A549 (cell line): ENCODE data around the gene EP400. TPM values are rescaled to one million over a fixed set of nuclear protein-coding genes. Genes with fewer than 3 reads are reported as not detected.

ENCODE experiments used
- ATAC-seq, 2 experiments: fragments of 200-7000 bp in 1 of 2; fragments of >200 bp in 1 of 2; cut with Nextera tagmentation in 1 of 2; cut with Tn5 transposase in 1 of 2; 3 replicates each; pipeline versions ENCODE4 v1.8.0 to v1.9.1; 2018 to 2020; ENCODE audit warnings: mild to moderate bottlenecking in 1 of 2, moderate library complexity in 1 of 2
- CTCF ChIA-PET: fragments of 300-600 bp; sonication (Branson Sonifier 250); formaldehyde crosslinking; extraction: SDS; loops from one replicate; lab custom pipeline; 2021; ENCODE audit warnings: antibody characterized with exemption, inconsistent platforms; lab: Yijun Ruan, JAX
- POLR2A ChIA-PET: fragments of 350-600 bp; formaldehyde crosslinking; extraction: SDS; loops from one replicate; lab custom pipeline; 2021; ENCODE audit warnings: antibody characterized with exemption, inconsistent platforms; lab: Yijun Ruan, JAX
- DNase-seq, 2 experiments: peaks; one replicate each; pipeline versions ENCODE4 v3.0.0 to v3.0.0-alpha.2; 2011 to 2016; ENCODE audit warnings: low read depth in 1 of 2, low spot score in 1 of 2
- FAIRE-seq: peaks from 2 replicates; lab custom pipeline; 2011; peaks lifted over from hg19 to GRCh38; lab: Jason Lieb, UNC
- H3K27ac ChIP-seq, 2 experiments: fragments of >200 bp; sonication (Bioruptor Twin); formaldehyde crosslinking; 3 replicates each; pipeline ENCODE4 v1.5.1; 2016 to 2017
- H3K4me1 ChIP-seq: fragments of >200 bp; sonication (Bioruptor Twin); formaldehyde crosslinking; 3 replicates; pipeline ENCODE4 v1.6.1; 2016
- H3K4me2 ChIP-seq: fragments of >200 bp; sonication (Bioruptor Twin); formaldehyde crosslinking; 3 replicates; pipeline ENCODE4 v1.6.1; 2016
- H3K4me3 ChIP-seq: fragments of >200 bp; sonication (Bioruptor Twin); formaldehyde crosslinking; 3 replicates; pipeline ENCODE4 v1.5.1; 2016
- H3K9me3 ChIP-seq: fragments of >200 bp; sonication (Bioruptor Twin); formaldehyde crosslinking; 3 replicates; pipeline ENCODE4 v1.6.1; 2016
- ATOH8 ChIP-seq: fragments of 250-450 bp; sonication (Bioruptor Pico); IDR thresholded peaks from 2 replicates; pipeline ENCODE4 v1.5.0; 2020; ENCODE audit warnings: low read depth, mild to moderate bottlenecking, moderate library complexity
- CBX2 ChIP-seq: fragments of 200-600 bp; sonication (generic); IDR thresholded peaks from 2 replicates; pipeline ENCODE4 v1.6.1; 2016; ENCODE audit warnings: low read depth, mild to moderate bottlenecking, borderline replicate concordance
- CBX8 ChIP-seq: fragments of 200-600 bp; sonication (generic); IDR thresholded peaks from 2 replicates; pipeline ENCODE4 v1.6.1; 2016
- CEBPB ChIP-seq, 2 experiments: fragments of >200 bp in 1 of 2; sonication (Bioruptor Twin) in 1 of 2; formaldehyde crosslinking in 1 of 2; IDR thresholded peaks; 2 replicates each; pipeline ENCODE4 v1.6.1; 2012 to 2016
- CHD2 ChIP-seq: fragments of 150-350 bp; IDR thresholded peaks from 2 replicates; pipeline ENCODE4 v1.6.1; 2014; ENCODE audit warnings: low read length; ENCODE audit not compliant: partially characterized antibody
- EHMT2 ChIP-seq: fragments of 200-600 bp; sonication (generic); IDR thresholded peaks from 2 replicates; pipeline ENCODE4 v1.6.1; 2016; ENCODE audit warnings: antibody characterized with exemption, low read depth, mild to moderate bottlenecking, moderate library complexity
- ELK1 ChIP-seq: fragments of 150-350 bp; IDR thresholded peaks from 2 replicates; pipeline ENCODE4 v1.6.1; 2014; ENCODE audit warnings: low read depth, mild to moderate bottlenecking, low read length
- EP300 ChIP-seq, 2 experiments: fragments of >200 bp; sonication (Bioruptor Twin); formaldehyde crosslinking; IDR thresholded peaks; 2 replicates in 1 of 2; 3 replicates in 1 of 2; pipeline ENCODE4 v1.6.1; 2016 to 2017
- FOSB ChIP-seq: fragments of 250-450 bp; sonication (Bioruptor Pico); IDR thresholded peaks from 2 replicates; pipeline ENCODE4 v1.5.0; 2020; ENCODE audit warnings: mild to moderate bottlenecking, moderate library complexity
- FOXS1 ChIP-seq: fragments of 250-450 bp; sonication (Bioruptor Pico); IDR thresholded peaks from 2 replicates; pipeline ENCODE4 v1.5.0; 2020; ENCODE audit warnings: mild to moderate bottlenecking, moderate library complexity
- GATA3 ChIP-seq: IDR thresholded peaks from 2 replicates; pipeline ENCODE4 v1.6.1; 2012; ENCODE audit warnings: borderline replicate concordance
- HEYL ChIP-seq: fragments of 250-450 bp; sonication (Bioruptor Pico); IDR thresholded peaks from 2 replicates; pipeline ENCODE4 v1.8.0; 2021; ENCODE audit warnings: mild to moderate bottlenecking, moderate library complexity
- HMGXB4 ChIP-seq: fragments of 250-450 bp; sonication (Bioruptor Pico); IDR thresholded peaks from 2 replicates; pipeline ENCODE4 v1.5.0; 2021; ENCODE audit warnings: mild to moderate bottlenecking, moderate library complexity, borderline replicate concordance
- JUN ChIP-seq, 2 experiments: fragments of >200 bp; sonication (Bioruptor Twin); formaldehyde crosslinking; IDR thresholded peaks; 2 replicates in 1 of 2; 3 replicates in 1 of 2; pipeline ENCODE4 v1.6.1; 2016 to 2017
- NFE2L2 ChIP-seq: fragments of 150-350 bp; conservative IDR thresholded peaks from 2 replicates; pipeline ENCODE4 v1.6.1; 2014; ENCODE audit warnings: low read length
- REST ChIP-seq: fragments of 200-600 bp; sonication (generic); IDR thresholded peaks from 2 replicates; pipeline ENCODE4 v1.6.1; 2016; ENCODE audit warnings: antibody characterized with exemption, mild to moderate bottlenecking, moderate library complexity
- SREBF2 ChIP-seq: fragments of 450-650 bp; IDR thresholded peaks from 2 replicates; pipeline ENCODE4 v1.6.1; 2014; ENCODE audit warnings: mild to moderate bottlenecking, moderate library complexity
- ZC3H11A ChIP-seq: fragments of 450-650 bp; IDR thresholded peaks from 2 replicates; pipeline ENCODE4 v1.6.1; 2014; ENCODE audit warnings: antibody characterized with exemption, mild to moderate bottlenecking
- ZSCAN20 ChIP-seq: fragments of 250-450 bp; sonication (Bioruptor Pico); IDR thresholded peaks from 2 replicates; pipeline ENCODE4 v1.8.0; 2022; ENCODE audit warnings: mild to moderate bottlenecking, moderate library complexity
- WGBS: methylation state at CpG from one replicate; pipeline ENCODE4 v1.1.6; 2017; ENCODE audit errors: missing lambda C conversion rate; 5-methylcytosine and 5-hydroxymethylcytosine counted together
- polyA plus RNA-seq, 4 experiments: library from polyadenylated mRNA; depleted of rRNA in 3 of 4; stranded (reverse); fragments of >200 nt; fragmentation: RNase III in 1 of 4; extraction: RNeasy Plus Mini Kit Qiagen cat#74134 plus additional on column Dnase treatment in 1 of 4; gene quantifications; 2 replicates in 3 of 4; 3 replicates in 1 of 4; pipeline ENCODE4 v1.2.3, GENCODE V29; 2011 to 2017

EP400 gene
- polyA plus RNA-seq, 2 of the 4 experiments (the other 2 are of a cell fraction), result 9.7 to 15.2 TPM

GRCh38 chr12:131909081-131909751, 40.5 kb upstream of the EP400 start:
- no peak for FAIRE-seq
- Histone ChIP-seq H3K4me3 (no peak overlapping the region), H3K9me3 (no peaks in the 10 kb centered on the region), H3K27ac (no peak overlapping the region), H3K4me1 (peaks cover 49% of the 10 kb centered on the region), H3K4me2 (no peak overlapping the region)
- no peak for TF ChIP-seq HMGXB4 (CRISPR knock-in tag)
- TF ChIP-seq REST, result no peak
- no peak for TF ChIP-seq CBX2
- no peak for TF ChIP-seq CBX8
- TF ChIP-seq JUN (IDR thresholded peaks at IDR 0.05), result no peak
- no peak for TF ChIP-seq ATOH8
- no peak for TF ChIP-seq EP300 (IDR thresholded peaks at IDR 0.05)
- TF ChIP-seq ZC3H11A, result no peak
- TF ChIP-seq NFE2L2, result no peak
- no peak for TF ChIP-seq FOXS1 (CRISPR knock-in tag)
- TF ChIP-seq CEBPB (IDR thresholded peaks at IDR 0.05), result no peak
- no peak for TF ChIP-seq HEYL (CRISPR knock-in tag)
- no peak for TF ChIP-seq ELK1
- TF ChIP-seq SREBF2, result no peak
- no peak for TF ChIP-seq ZSCAN20 (CRISPR knock-in tag)
- no peak for TF ChIP-seq EHMT2
- no peak for TF ChIP-seq GATA3
- TF ChIP-seq CHD2, result no peak
- no peak for DNase-seq
- POLR2A ChIA-PET, result no interaction called here
- ATAC-seq, result no peak
- CTCF ChIA-PET, result interaction anchor here (1.0 to 1.5 kb wide), 2 partner anchors 41 to 58 kb away, joined by 3 to 4 read pairs; partner anchors contain the start of gene EP400
- 94% methylated on average over 53 of the region's 61 CpGs for WGBS

GRCh38 chr12:131909752-131910219, 40.0 kb upstream of the EP400 start:
- Histone ChIP-seq H3K27ac (peak overlapping the region in 1 of 2 experiments; percentile 88; a peak in 3 of 6 replicates), H3K4me3 (no peak overlapping the region), H3K4me1 (peaks cover 47% of the 10 kb centered on the region), H3K9me3 (no peaks in the 10 kb centered on the region), H3K4me2 (no peak overlapping the region)
- DNase-seq, result no peak
- no peak for FAIRE-seq
- TF ChIP-seq FOSB (CRISPR knock-in tag), result no peak
- TF ChIP-seq EHMT2, result no peak
- no peak for TF ChIP-seq CBX2
- TF ChIP-seq EP300 (IDR thresholded peaks at IDR 0.05), result no peak
- ChIA-PET CTCF (interaction anchor here (1.0 to 3.7 kb wide), 3 partner anchors 40 to 59 kb away, joined by 3 to 24 read pairs (median 4); partner anchors contain the start of gene EP400), POLR2A (no interaction called here)
- 94% methylated on average over 22 of the region's 26 CpGs for WGBS
- ATAC-seq, result no peak
